Esophagus muscularis mucosa (tissue), 4 donors: ENCODE data around the gene SPECC1. TPM values are rescaled to one million over a fixed set of nuclear protein-coding genes. Genes with fewer than 3 reads are reported as not detected.

Experiments
- DNase-seq: peaks from one replicate; pipeline ENCODE4 v3.0.0-alpha.2; 2017; ENCODE audit errors: extremely low spot score
- H3K27ac ChIP-seq, 4 donors: fragments of 200-600 bp; sonication (generic); replicated peaks in 1 of 4; 1 replicate in 3 of 4; 2 replicates in 1 of 4; pipeline ENCODE4 v1.5.1; 2016 to 2019; ENCODE audit warnings: mild to moderate bottlenecking in 1 of 4
- H3K27me3 ChIP-seq, 4 donors: fragments of 200-600 bp; sonication (generic); one replicate each; pipeline versions ENCODE4 v1.5.1 to v1.6.0; 2016 to 2019
- H3K36me3 ChIP-seq, 4 donors: fragments of 200-600 bp; sonication (generic); one replicate each; pipeline ENCODE4 v1.5.1; 2016 to 2019
- H3K4me1 ChIP-seq, 4 donors: fragments of 200-600 bp; sonication (generic); one replicate each; pipeline ENCODE4 v1.5.1; 2016 to 2019
- H3K4me3 ChIP-seq, 4 donors: fragments of 200-600 bp; sonication (generic); 1 replicate in 2 of 4; 2 replicates in 2 of 4; pipeline ENCODE4 v1.5.1; 2016 to 2019; ENCODE audit warnings: mild to moderate bottlenecking in 4 of 4, moderate library complexity in 1 of 4
- H3K9me3 ChIP-seq, 4 donors: fragments of 200-600 bp; sonication (generic); 1 replicate in 3 of 4; 2 replicates in 1 of 4; pipeline ENCODE4 v1.5.1; 2016 to 2019
- CTCF ChIP-seq, 3 experiments: fragments of 200-600 bp in 2 of 3; fragments of 450-650 bp in 1 of 3; sonication (generic) in 2 of 3; IDR thresholded peaks; one replicate each; pipeline ENCODE4 v1.5.1; 2017 to 2019; ENCODE audit warnings: antibody characterized with exemption in 3 of 3, mild to moderate bottlenecking in 2 of 3, moderate library complexity in 1 of 3
- EP300 ChIP-seq: sonication (generic); formaldehyde crosslinking; IDR thresholded peaks from one replicate; pipeline ENCODE4 v1.6.1; 2017; ENCODE audit warnings: antibody characterized with exemption
- POLR2A ChIP-seq: fragments of 450-650 bp; IDR thresholded peaks from one replicate; pipeline ENCODE4 v1.6.1; 2017; ENCODE audit warnings: antibody characterized with exemption, moderate library complexity, mild to moderate bottlenecking, low read depth
- POLR2AphosphoS5 ChIP-seq, 2 donors: sonication (generic); formaldehyde crosslinking; IDR thresholded peaks; one replicate each; pipeline ENCODE4 v1.6.1; 2017; ENCODE audit warnings: antibody characterized with exemption in 2 of 2
- WGBS: methylation state at CpG from one replicate; pipeline ENCODE4 v1.1.5; 2018; 5-methylcytosine and 5-hydroxymethylcytosine counted together
- intact Hi-C: fragments of 100-400 bp; cut with DNase I; formaldehyde crosslinking; loops from one replicate; pipeline ENCODE4 v1.15.1; 2023
- total RNA-seq, 4 donors: library from RNA; depleted of rRNA; stranded (reverse); fragments of >200 nt; gene quantifications; one replicate each; pipeline versions ENCODE4 v1.1.0 to v1.2.1, GENCODE V29; 2016

The SPECC1 gene
- total RNA-seq, 4 donors from 2014 or later: 16.7 to 28.8 (median 24.7) TPM

- no peak for TF ChIP-seq POLR2AphosphoS5 (IDR thresholded peaks at IDR 0.05)
- TF ChIP-seq CTCF (IDR thresholded peaks at IDR 0.05): no peak
- no peak for TF ChIP-seq EP300
- no peak for TF ChIP-seq POLR2A
- Histone ChIP-seq H3K9me3 (no peaks in the 10 kb centered on the region), H3K4me1 (peaks cover 0 to 17% (median 12%) of the 10 kb centered on the region in 4 donors), H3K4me3 (no peak overlapping the region), H3K36me3 (peaks cover 0 to 6% (median 0%) of the 10 kb centered on the region in 4 donors), H3K27me3 (no peaks in the 10 kb centered on the region), H3K27ac (no peak overlapping the region)
- 94% methylated on average over 2 of the region's 2 CpGs for WGBS
- intact Hi-C loops: no loop called here
- DNase-seq: no peak
Observed at GRCh38 chr17:20203018-20203417, 193.9 kb downstream of the SPECC1 start.

GRCh38 chr17:20203761-20204263 is 194.7 kb downstream of the SPECC1 start:
- intact Hi-C loops: no loop called here
- Histone ChIP-seq H3K9me3 (no peaks in the 10 kb centered on the region), H3K27me3 (no peaks in the 10 kb centered on the region), H3K27ac (no peak overlapping the region), H3K4me1 (peaks cover 0 to 17% (median 12%) of the 10 kb centered on the region in 4 donors), H3K4me3 (no peak overlapping the region), H3K36me3 (peaks cover 0 to 6% (median 0%) of the 10 kb centered on the region in 4 donors)
- 84% methylated on average over 3 of the region's 3 CpGs for WGBS
- no peak for DNase-seq
- TF ChIP-seq POLR2A (no peak), EP300 (no peak), CTCF (IDR thresholded peaks at IDR 0.05) (no peak), POLR2AphosphoS5 (IDR thresholded peaks at IDR 0.05) (no peak)

GRCh38 chr17:20205609-20206008 is 196.4 kb downstream of the SPECC1 start:
- intact Hi-C loops: no loop called here
- no peak for TF ChIP-seq CTCF (IDR thresholded peaks at IDR 0.05)
- no peak for TF ChIP-seq POLR2A
- no peak for TF ChIP-seq EP300
- no peak for TF ChIP-seq POLR2AphosphoS5 (IDR thresholded peaks at IDR 0.05)
- H3K9me3 ChIP-seq: no peaks in the 10 kb centered on the region
- no peaks in the 10 kb centered on the region for H3K27me3 ChIP-seq
- no peak overlapping the region for H3K27ac ChIP-seq
- H3K36me3 ChIP-seq: peaks cover 0 to 6% (median 0%) of the 10 kb centered on the region in 4 donors
- H3K4me3 ChIP-seq: no peak overlapping the region
- DNase-seq: no peak
- 73% methylated on average over 5 of the region's 5 CpGs for WGBS
- H3K4me1 ChIP-seq: peaks cover 0 to 17% (median 12%) of the 10 kb centered on the region in 4 donors

GRCh38 chr17:20206068-20206467 is 196.9 kb downstream of the SPECC1 start:
- no peaks in the 10 kb centered on the region for H3K9me3 ChIP-seq
- no peak for TF ChIP-seq CTCF (IDR thresholded peaks at IDR 0.05)
- TF ChIP-seq POLR2A: no peak
- TF ChIP-seq POLR2AphosphoS5 (IDR thresholded peaks at IDR 0.05): no peak
- TF ChIP-seq EP300: no peak
- H3K4me3 ChIP-seq: no peak overlapping the region
- WGBS: 77% methylated on average over 3 of the region's 3 CpGs
- H3K27ac ChIP-seq: no peak overlapping the region
- intact Hi-C loops: no loop called here
- no peak for DNase-seq
- peaks cover 0 to 17% (median 12%) of the 10 kb centered on the region in 4 donors for H3K4me1 ChIP-seq
- H3K27me3 ChIP-seq: no peaks in the 10 kb centered on the region
- peaks cover 0 to 6% (median 0%) of the 10 kb centered on the region in 4 donors for H3K36me3 ChIP-seq

GRCh38 chr17:20206591-20206990 is 197.4 kb downstream of the SPECC1 start:
- no peaks in the 10 kb centered on the region for H3K27me3 ChIP-seq
- peaks cover 0 to 6% (median 0%) of the 10 kb centered on the region in 4 donors for H3K36me3 ChIP-seq
- TF ChIP-seq EP300 (no peak), POLR2AphosphoS5 (IDR thresholded peaks at IDR 0.05) (no peak), POLR2A (no peak), CTCF (IDR thresholded peaks at IDR 0.05) (no peak)
- H3K4me1 ChIP-seq: peaks cover 0 to 17% (median 12%) of the 10 kb centered on the region in 4 donors
- intact Hi-C loops: no loop called here
- H3K4me3 ChIP-seq: no peak overlapping the region
- DNase-seq: no peak
- WGBS: 45% methylated on average over 3 of the region's 3 CpGs
- H3K27ac ChIP-seq: no peak overlapping the region
- no peaks in the 10 kb centered on the region for H3K9me3 ChIP-seq
